ENCODE results near the gene CFDP1. TPM values are rescaled to one million over a fixed set of nuclear protein-coding genes. Genes with fewer than 3 reads are reported as not detected.
A peak's percentile ranks its signal among the peaks of the same experiment; 100 is the strongest.

The CFDP1 gene
- total and polyA plus RNA-seq, 2 donors (not counting 1 experiment from before 2014, with no cell fraction given) = 47.9 to 80.0 TPM

DNA sequence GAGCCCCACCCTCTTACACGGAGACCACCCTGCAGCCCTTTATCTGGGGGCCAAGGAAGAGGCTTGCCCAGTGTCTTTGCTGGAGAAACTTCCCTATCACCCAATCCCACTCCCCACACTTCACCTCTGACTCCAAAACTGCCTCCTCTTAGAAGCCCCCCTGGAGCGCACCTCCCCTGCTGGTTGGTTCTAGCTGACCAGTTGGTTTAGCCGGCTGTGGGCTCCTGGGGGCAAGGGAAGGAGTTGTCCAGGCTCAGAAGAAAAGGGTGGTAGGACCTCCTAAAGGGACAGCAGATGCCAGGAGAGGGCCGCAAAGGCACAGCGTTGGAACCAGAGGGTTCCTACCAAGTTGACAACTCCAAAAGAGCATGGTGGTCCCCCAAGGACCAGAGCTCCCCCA lies 183.9 kb downstream of the CFDP1 start:
- no peak for DNase-seq (ENCODE audit: low read depth in 2 of 2)
- H3K27ac ChIP-seq (ENCODE audit: insufficient read depth, low read length) = peak overlapping the region; percentile 97
- no peaks in the 10 kb centered on the region for H3K9me3 ChIP-seq (ENCODE audit: control insufficient read depth, insufficient read depth, low read depth, low read length)
- no peak for TF ChIP-seq EZH2 (IDR thresholded peaks at IDR 0.05; ENCODE audit: low read length, missing control alignments)
- TF ChIP-seq, protein P1, sequence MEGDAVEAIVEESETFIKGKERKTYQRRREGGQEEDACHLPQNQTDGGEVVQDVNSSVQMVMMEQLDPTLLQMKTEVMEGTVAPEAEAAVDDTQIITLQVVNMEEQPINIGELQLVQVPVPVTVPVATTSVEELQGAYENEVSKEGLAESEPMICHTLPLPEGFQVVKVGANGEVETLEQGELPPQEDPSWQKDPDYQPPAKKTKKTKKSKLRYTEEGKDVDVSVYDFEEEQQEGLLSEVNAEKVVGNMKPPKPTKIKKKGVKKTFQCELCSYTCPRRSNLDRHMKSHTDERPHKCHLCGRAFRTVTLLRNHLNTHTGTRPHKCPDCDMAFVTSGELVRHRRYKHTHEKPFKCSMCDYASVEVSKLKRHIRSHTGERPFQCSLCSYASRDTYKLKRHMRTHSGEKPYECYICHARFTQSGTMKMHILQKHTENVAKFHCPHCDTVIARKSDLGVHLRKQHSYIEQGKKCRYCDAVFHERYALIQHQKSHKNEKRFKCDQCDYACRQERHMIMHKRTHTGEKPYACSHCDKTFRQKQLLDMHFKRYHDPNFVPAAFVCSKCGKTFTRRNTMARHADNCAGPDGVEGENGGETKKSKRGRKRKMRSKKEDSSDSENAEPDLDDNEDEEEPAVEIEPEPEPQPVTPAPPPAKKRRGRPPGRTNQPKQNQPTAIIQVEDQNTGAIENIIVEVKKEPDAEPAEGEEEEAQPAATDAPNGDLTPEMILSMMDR (conservative IDR thresholded peaks at IDR 0.05 in 1 of 2, IDR thresholded peaks at IDR 0.05 in 1 of 2; ENCODE audit: low read depth in 1 of 2, low read length in 2 of 2) = no peak
- peak overlapping the region; percentile 90 for H3K4me2 ChIP-seq (ENCODE audit: extremely low read depth, insufficient read depth, low read length)
- peaks cover 71% of the 10 kb centered on the region for H3K4me1 ChIP-seq (ENCODE audit: control insufficient read depth, extremely low read depth, insufficient read depth, low read length)
- H3K4me3 ChIP-seq (replicated peaks in 1 of 4; ENCODE audit: control extremely low read depth in 1 of 4, insufficient read depth in 1 of 4, low read depth in 3 of 4, low read length in 4 of 4) = peak overlapping the region in 3 of 4 experiments; percentile 37 to 80 (median 69)
- H3K36me3 ChIP-seq (ENCODE audit: control insufficient read depth, insufficient read depth, low read length) = peaks cover 2% of the 10 kb centered on the region
- H2AFZ ChIP-seq (ENCODE audit: low read length) = no peak overlapping the region
- peaks cover 91% of the 10 kb centered on the region for H3K79me2 ChIP-seq (ENCODE audit: control insufficient read depth, insufficient read depth, low read length)
- peak overlapping the region; percentile 92 for H3K9ac ChIP-seq (ENCODE audit: insufficient read depth, low read length)
- no peaks in the 10 kb centered on the region for H3K27me3 ChIP-seq (ENCODE audit: control insufficient read depth, insufficient read depth, low read length)
- H4K20me1 ChIP-seq (ENCODE audit: control insufficient read depth, extremely low read depth, insufficient read depth, low read length) = peaks cover 1% of the 10 kb centered on the region

DNA sequence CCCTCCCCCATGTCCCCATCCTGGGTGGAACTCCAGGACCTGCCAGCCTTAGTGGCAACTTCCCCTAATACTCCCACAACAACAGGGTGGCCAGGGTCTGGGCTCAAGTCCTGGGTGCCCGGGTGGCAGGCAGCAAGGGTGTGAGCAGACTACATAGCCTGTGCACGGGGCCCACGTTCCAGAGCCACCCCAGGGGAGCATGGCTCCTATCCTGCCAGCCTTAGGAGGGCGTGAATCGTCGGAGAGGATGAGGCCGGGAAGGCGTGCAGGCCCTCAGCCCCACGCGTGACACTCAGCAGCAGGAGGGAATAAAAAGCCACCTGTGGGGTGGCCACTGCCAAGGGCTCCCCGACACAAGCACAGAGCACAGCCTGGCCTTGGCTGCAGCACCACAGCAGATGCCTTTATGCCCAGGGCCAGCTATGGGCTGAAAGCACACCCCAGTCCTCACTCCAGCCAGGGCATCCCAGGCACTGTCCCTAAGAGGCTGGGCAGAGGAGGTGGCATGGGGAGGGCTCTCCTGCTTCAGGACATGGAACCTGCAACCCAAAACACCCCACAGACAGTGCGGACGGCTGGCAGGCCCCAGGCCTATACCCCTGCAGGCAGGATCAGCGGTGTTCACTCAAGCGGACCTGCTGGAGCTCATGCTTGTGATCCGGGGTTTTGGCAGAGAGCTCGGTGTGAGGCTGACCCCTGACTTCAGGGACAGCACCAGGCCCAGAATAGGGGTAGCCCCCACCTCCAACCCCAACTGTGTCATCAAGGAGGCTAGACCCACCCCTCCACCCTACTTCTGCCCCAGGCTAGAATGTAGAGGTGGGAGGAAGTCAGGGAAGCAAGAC lies 184.5 kb downstream of the CFDP1 start:
- no peak for DNase-seq (ENCODE audit: low read depth in 2 of 2)
- Histone ChIP-seq H3K4me1 (ENCODE audit: control insufficient read depth, extremely low read depth, insufficient read depth, low read length) (peaks cover 71% of the 10 kb centered on the region), H3K27me3 (ENCODE audit: control insufficient read depth, insufficient read depth, low read length) (no peaks in the 10 kb centered on the region), H3K79me2 (ENCODE audit: control insufficient read depth, insufficient read depth, low read length) (peaks cover 91% of the 10 kb centered on the region), H2AFZ (ENCODE audit: low read length) (no peak overlapping the region), H3K9ac (ENCODE audit: insufficient read depth, low read length) (peak overlapping the region; percentile 92), H3K36me3 (ENCODE audit: control insufficient read depth, insufficient read depth, low read length) (peaks cover 3% of the 10 kb centered on the region), H4K20me1 (ENCODE audit: control insufficient read depth, extremely low read depth, insufficient read depth, low read length) (peaks cover 1% of the 10 kb centered on the region), H3K4me2 (ENCODE audit: extremely low read depth, insufficient read depth, low read length) (peak overlapping the region; percentile 90), H3K4me3 (replicated peaks in 1 of 4; ENCODE audit: control extremely low read depth in 1 of 4, insufficient read depth in 1 of 4, low read depth in 3 of 4, low read length in 4 of 4) (peak overlapping the region in 2 of 4 experiments; percentile 69 to 80), H3K9me3 (ENCODE audit: control insufficient read depth, insufficient read depth, low read depth, low read length) (no peaks in the 10 kb centered on the region), H3K27ac (ENCODE audit: insufficient read depth, low read length) (peak overlapping the region; percentile 97)
- TF ChIP-seq, protein P1 (conservative IDR thresholded peaks at IDR 0.05 in 1 of 2, IDR thresholded peaks at IDR 0.05 in 1 of 2; ENCODE audit: low read depth in 1 of 2, low read length in 2 of 2) = no peak
- TF ChIP-seq EZH2 (IDR thresholded peaks at IDR 0.05; ENCODE audit: low read length, missing control alignments) = no peak

DNA sequence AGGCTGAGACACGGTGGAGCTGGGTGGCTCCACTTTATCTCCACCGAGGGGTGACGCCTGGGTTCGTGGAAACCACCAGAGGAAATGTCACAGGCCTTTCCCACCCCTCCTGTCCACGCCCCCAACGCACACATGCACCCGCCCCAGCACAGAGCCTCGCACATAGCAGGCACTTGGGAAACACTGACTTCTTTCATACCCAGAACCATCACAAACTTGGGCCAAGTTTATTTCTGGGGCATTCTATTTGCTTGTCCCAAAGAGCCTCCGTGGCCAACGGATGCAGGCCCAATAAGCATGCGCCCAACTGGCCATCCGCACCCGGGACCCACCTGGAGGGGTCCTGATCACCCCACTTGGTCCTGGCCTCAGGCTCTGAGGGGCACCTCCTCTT lies 185.2 kb downstream of the CFDP1 start:
- Histone ChIP-seq H4K20me1 (ENCODE audit: control insufficient read depth, extremely low read depth, insufficient read depth, low read length) (peaks cover 1% of the 10 kb centered on the region), H3K27me3 (ENCODE audit: control insufficient read depth, insufficient read depth, low read length) (no peaks in the 10 kb centered on the region), H3K4me1 (ENCODE audit: control insufficient read depth, extremely low read depth, insufficient read depth, low read length) (peaks cover 68% of the 10 kb centered on the region), H3K9me3 (ENCODE audit: control insufficient read depth, insufficient read depth, low read depth, low read length) (no peaks in the 10 kb centered on the region), H3K36me3 (ENCODE audit: control insufficient read depth, insufficient read depth, low read length) (peaks cover 3% of the 10 kb centered on the region), H3K27ac (ENCODE audit: insufficient read depth, low read length) (peak overlapping the region; percentile 97), H3K9ac (ENCODE audit: insufficient read depth, low read length) (peak overlapping the region; percentile 92), H3K79me2 (ENCODE audit: control insufficient read depth, insufficient read depth, low read length) (peaks cover 91% of the 10 kb centered on the region), H3K4me3 (replicated peaks in 1 of 4; ENCODE audit: control extremely low read depth in 1 of 4, insufficient read depth in 1 of 4, low read depth in 3 of 4, low read length in 4 of 4) (peak overlapping the region in 2 of 4 experiments; percentile 11), H2AFZ (ENCODE audit: low read length) (no peak overlapping the region), H3K4me2 (ENCODE audit: extremely low read depth, insufficient read depth, low read length) (peak overlapping the region; percentile 2)
- TF ChIP-seq, protein P1 (conservative IDR thresholded peaks at IDR 0.05 in 1 of 2, IDR thresholded peaks at IDR 0.05 in 1 of 2; ENCODE audit: low read depth in 1 of 2, low read length in 2 of 2) = no peak
- no peak for TF ChIP-seq EZH2 (IDR thresholded peaks at IDR 0.05; ENCODE audit: low read length, missing control alignments)
- DNase-seq (ENCODE audit: low read depth in 2 of 2) = no peak

All from fibroblast of lung (primary cell).